ENCODE data around the gene DDX46. TPM values are rescaled to one million over a fixed set of nuclear protein-coding genes. Genes with fewer than 3 reads are reported as not detected.
"Not testable (repeated sequence)": the region's sequence is repeated elsewhere in the genome, so short reads cannot be mapped to it uniquely, and the experiment has no call there.

The DDX46 gene
- total and polyA plus RNA-seq, 4 experiments from 2014 or later, result 19.6 to 66.8 (median 42.5) TPM

GRCh38 chr5:134758176-134758503, 439 bp upstream of the DDX46 start:
- Histone ChIP-seq H3K9me3 (ENCODE audit: control insufficient read depth in 1 of 2, low read length in 2 of 2) (no peaks in the 10 kb centered on the region), H3K27ac (ENCODE audit: low read depth, low read length) (peak overlapping the region; percentile 83), H3K36me3 (ENCODE audit: insufficient read depth, low read length) (peaks cover 5% of the 10 kb centered on the region), H3K27me3 (ENCODE audit: insufficient read depth, low read length) (no peaks in the 10 kb centered on the region), H3K4me3 (ENCODE audit: low read length in 2 of 2) (peak overlapping the region; percentile 47 to 84), H3K4me1 (ENCODE audit: insufficient read depth, low read length) (peaks cover 25% of the 10 kb centered on the region)
- Mint-ChIP-seq H3K27me3 (no peaks in the 10 kb centered on the region), H3K36me3 (peaks cover 0 to 7% of the 10 kb centered on the region in 2 donors), H3K27ac (peak overlapping the region; percentile 86 to 99 (median 98)), H3K4me3 (peak overlapping the region; percentile 99 to 100 (median 100)), H3K9me3 (no peaks in the 10 kb centered on the region), H3K4me1 (peaks cover 28 to 41% (median 35%) of the 10 kb centered on the region in 4 donors)
- intact Hi-C loops (cut with micrococcal nuclease), result loop anchor here (1.0 to 5.0 kb wide), 5 partner anchors 20 to 147 kb away; partner anchors contain the start of genes C5orf24, CAMLG, PCBD2 and SAR1B
- ChIA-PET POLR2A (ENCODE audit: partially characterized antibody) (interaction anchor here (0.9 to 4.3 kb wide), 11 partner anchors 14 to 1795 kb away, joined by 3 to 82 read pairs (median 4); partner anchors contain the start of genes AFF4, C5orf24, CAMLG and PCBD2), CTCF (ENCODE audit: partially characterized antibody) (interaction anchor here (0.6 to 6.3 kb wide), 10 partner anchors 8 to 604 kb away, joined by 3 to 76 read pairs (median 5); partner anchors contain the start of genes C5orf24 and CAMLG)
- no peak for DNase-seq

DNA sequence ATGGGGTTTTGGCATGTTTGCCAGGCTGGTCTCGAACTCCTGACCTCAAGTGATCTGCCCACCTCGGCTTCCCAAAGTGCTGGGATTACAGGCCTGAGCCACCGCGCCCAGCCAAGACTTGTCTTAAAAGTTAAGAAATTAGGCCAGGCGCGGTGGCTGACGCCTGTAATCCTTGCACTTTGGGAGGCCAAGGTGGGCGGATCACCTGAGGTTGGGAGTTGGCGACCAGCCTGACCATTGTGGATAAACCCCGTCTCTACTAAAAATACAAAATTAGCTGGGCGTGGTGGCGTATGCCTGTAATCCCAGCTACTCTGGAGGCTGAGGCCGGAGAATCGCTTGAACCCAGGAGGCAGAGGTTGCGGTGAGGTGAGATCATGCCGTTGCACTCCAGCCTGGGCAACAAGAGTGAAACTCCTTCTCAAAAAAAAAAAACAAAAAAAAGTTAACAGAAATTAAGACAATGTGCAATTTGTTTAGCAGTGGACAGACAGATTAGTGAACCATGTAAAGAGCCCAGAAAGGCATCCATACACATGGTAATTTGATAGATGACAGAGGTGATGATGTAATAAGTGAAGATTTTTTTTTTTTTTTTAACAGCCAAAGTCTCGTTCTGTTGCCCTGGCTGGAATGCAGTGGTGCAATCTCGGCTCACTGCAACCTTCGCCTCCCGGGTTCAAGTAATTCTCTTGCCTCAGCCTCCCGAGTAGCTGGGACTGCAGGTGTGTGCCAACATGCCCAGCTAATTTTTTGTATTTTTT, 9.1 kb downstream of the DDX46 start:
- H3K4me1 Mint-ChIP-seq; H3K4me3 Mint-ChIP-seq; H3K4me1 ChIP-seq (ENCODE audit: insufficient read depth, low read length); DNase-seq; H3K9me3 Mint-ChIP-seq; intact Hi-C loops (cut with micrococcal nuclease); H3K9me3 ChIP-seq (ENCODE audit: control insufficient read depth in 1 of 2, low read length in 2 of 2); H3K27me3 ChIP-seq (ENCODE audit: insufficient read depth, low read length); H3K27me3 Mint-ChIP-seq; H3K27ac ChIP-seq (ENCODE audit: low read depth, low read length); H3K4me3 ChIP-seq (ENCODE audit: low read length in 2 of 2): not testable (repeated sequence)
- Mint-ChIP-seq H3K36me3 (peaks cover 22 to 45% of the 10 kb centered on the region in 2 donors), H3K27ac (peak overlapping the region in 1 of 7 donors; percentile 48)
- CTCF ChIA-PET (ENCODE audit: partially characterized antibody), result interaction anchor here (1.4 kb wide), 1 partner anchor 9 kb away, joined by 7 read pairs; the partner anchor contains the start of gene DDX46
- POLR2A ChIA-PET (ENCODE audit: partially characterized antibody), result interaction anchor here (0.7 kb wide), 1 partner anchor 11 kb away, joined by 3 read pairs; no protein-coding TSS in a partner anchor
- peaks cover 56% of the 10 kb centered on the region for H3K36me3 ChIP-seq (ENCODE audit: insufficient read depth, low read length)

DNA sequence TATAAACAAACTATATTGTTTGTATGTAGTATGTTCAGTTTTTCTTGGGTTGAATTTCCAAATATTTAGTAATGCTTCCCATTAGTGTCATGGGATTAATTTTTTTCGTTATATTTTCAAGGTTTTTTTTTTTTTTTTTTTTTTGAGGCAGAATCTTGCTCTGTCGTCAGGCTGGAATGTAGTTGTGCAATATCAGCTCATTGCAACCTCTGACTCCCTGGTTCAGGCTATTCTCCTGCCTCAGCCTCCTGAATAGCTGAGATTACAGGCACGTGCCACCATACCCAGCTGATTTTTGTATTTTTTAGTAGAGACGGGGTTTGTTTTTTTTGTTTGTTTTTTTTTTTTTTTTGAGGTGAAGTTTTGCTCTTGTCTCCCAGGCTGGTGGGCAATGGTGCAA, 10.6 kb downstream of the DDX46 start:
- Histone ChIP-seq H3K4me3 (ENCODE audit: low read length in 2 of 2) (no peak overlapping the region), H3K27me3 (ENCODE audit: insufficient read depth, low read length) (no peaks in the 10 kb centered on the region), H3K9me3 (ENCODE audit: control insufficient read depth in 1 of 2, low read length in 2 of 2) (no peaks in the 10 kb centered on the region), H3K4me1 (ENCODE audit: insufficient read depth, low read length) (no peaks in the 10 kb centered on the region), H3K27ac (ENCODE audit: low read depth, low read length) (no peak overlapping the region), H3K36me3 (ENCODE audit: insufficient read depth, low read length) (peaks cover 64% of the 10 kb centered on the region)
- Mint-ChIP-seq H3K27ac (no peak overlapping the region), H3K27me3 (no peaks in the 10 kb centered on the region), H3K9me3 (no peaks in the 10 kb centered on the region), H3K4me1 (peaks cover 0 to 1% (median 0%) of the 10 kb centered on the region in 4 donors), H3K36me3 (peaks cover 28 to 52% of the 10 kb centered on the region in 2 donors), H3K4me3 (no peak overlapping the region)
- intact Hi-C loops (cut with micrococcal nuclease), result no loop called here
- ChIA-PET POLR2A (ENCODE audit: partially characterized antibody) (no interaction called here), CTCF (ENCODE audit: partially characterized antibody) (interaction anchor here (0.6 to 1.0 kb wide), 2 partner anchors 11 to 20 kb away, joined by 3 read pairs; partner anchors contain the start of gene DDX46)
- DNase-seq, result no peak

GRCh38 chr5:134772461-134773125, 14.0 kb downstream of the DDX46 start:
- no peak for DNase-seq
- intact Hi-C loops (cut with micrococcal nuclease), result no loop called here
- no peaks in the 10 kb centered on the region for H3K27me3 Mint-ChIP-seq
- CTCF ChIA-PET (ENCODE audit: partially characterized antibody), result interaction anchor here (1.2 kb wide), 1 partner anchor 11 kb away, joined by 4 read pairs; no protein-coding TSS in a partner anchor
- H3K4me3 ChIP-seq (ENCODE audit: low read length in 2 of 2), result no peak overlapping the region
- POLR2A ChIA-PET (ENCODE audit: partially characterized antibody), result no interaction called here
- no peaks in the 10 kb centered on the region for H3K9me3 ChIP-seq (ENCODE audit: control insufficient read depth in 1 of 2, low read length in 2 of 2)
- H3K36me3 ChIP-seq (ENCODE audit: insufficient read depth, low read length), result peaks cover 56% of the 10 kb centered on the region
- H3K4me1 ChIP-seq (ENCODE audit: insufficient read depth, low read length), result no peaks in the 10 kb centered on the region
- H3K36me3 Mint-ChIP-seq, result peaks cover 36 to 61% of the 10 kb centered on the region in 2 donors
- no peaks in the 10 kb centered on the region for H3K27me3 ChIP-seq (ENCODE audit: insufficient read depth, low read length)
- H3K4me3 Mint-ChIP-seq, result no peak overlapping the region
- H3K9me3 Mint-ChIP-seq, result no peaks in the 10 kb centered on the region
- H3K4me1 Mint-ChIP-seq, result peaks cover 0 to 2% (median 0%) of the 10 kb centered on the region in 4 donors
- H3K27ac Mint-ChIP-seq, result no peak overlapping the region
- no peak overlapping the region for H3K27ac ChIP-seq (ENCODE audit: low read depth, low read length)

DNA sequence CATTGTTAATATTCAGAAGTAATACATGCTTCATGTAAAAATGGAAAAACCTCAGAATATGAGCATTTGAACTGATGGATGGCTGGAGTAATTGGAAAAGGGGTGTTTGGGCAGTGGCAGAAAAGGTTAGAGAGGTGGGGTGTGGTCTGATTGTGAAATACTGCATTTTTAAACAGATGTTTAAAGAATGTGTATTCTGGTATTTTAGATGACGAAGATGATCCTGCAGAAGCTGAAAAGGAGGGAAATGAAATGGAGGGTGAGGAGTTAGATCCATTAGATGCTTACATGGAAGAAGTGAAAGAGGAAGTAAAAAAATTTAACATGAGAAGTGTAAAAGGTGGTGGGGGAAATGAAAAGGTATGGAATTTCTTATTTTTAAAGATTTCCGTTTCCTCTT, 18.8 kb downstream of the DDX46 start:
- Histone ChIP-seq H3K36me3 (ENCODE audit: insufficient read depth, low read length) (peaks cover 52% of the 10 kb centered on the region), H3K4me3 (ENCODE audit: low read length in 2 of 2) (no peak overlapping the region), H3K9me3 (ENCODE audit: control insufficient read depth in 1 of 2, low read length in 2 of 2) (no peaks in the 10 kb centered on the region), H3K27me3 (ENCODE audit: insufficient read depth, low read length) (no peaks in the 10 kb centered on the region), H3K27ac (ENCODE audit: low read depth, low read length) (no peak overlapping the region), H3K4me1 (ENCODE audit: insufficient read depth, low read length) (no peaks in the 10 kb centered on the region)
- H3K27ac Mint-ChIP-seq, result peak overlapping the region in 3 of 7 donors; percentile 2 to 67 (median 44)
- no peaks in the 10 kb centered on the region for H3K9me3 Mint-ChIP-seq
- CTCF ChIA-PET (ENCODE audit: partially characterized antibody), result interaction anchor here (0.7 kb wide), 1 partner anchor 69 kb away, joined by 3 read pairs; no protein-coding TSS in a partner anchor
- no peaks in the 10 kb centered on the region for H3K27me3 Mint-ChIP-seq
- H3K4me3 Mint-ChIP-seq, result no peak overlapping the region
- intact Hi-C loops (cut with micrococcal nuclease), result no loop called here
- DNase-seq, result no peak
- H3K4me1 Mint-ChIP-seq, result peaks cover 0 to 2% (median 0%) of the 10 kb centered on the region in 4 donors
- POLR2A ChIA-PET (ENCODE audit: partially characterized antibody), result no interaction called here
- H3K36me3 Mint-ChIP-seq, result peaks cover 37 to 61% of the 10 kb centered on the region in 2 donors

- no peaks in the 10 kb centered on the region for H3K4me1 Mint-ChIP-seq
- peaks cover 41 to 72% of the 10 kb centered on the region in 2 donors for H3K36me3 Mint-ChIP-seq
- intact Hi-C loops (cut with micrococcal nuclease), result loop anchor here (1.0 kb wide), 1 partner anchor 121 kb away; the partner anchor contains the start of gene PCBD2
- DNase-seq, result peak in 4 of 5 donors; percentile 4 to 22 (median 14)
- no peaks in the 10 kb centered on the region for H3K9me3 Mint-ChIP-seq
- H3K36me3 ChIP-seq (ENCODE audit: insufficient read depth, low read length), result peaks cover 63% of the 10 kb centered on the region
- H3K27ac ChIP-seq (ENCODE audit: low read depth, low read length), result no peak overlapping the region
- no peak overlapping the region for H3K4me3 Mint-ChIP-seq
- no peaks in the 10 kb centered on the region for H3K27me3 ChIP-seq (ENCODE audit: insufficient read depth, low read length)
- no peak overlapping the region for H3K4me3 ChIP-seq (ENCODE audit: low read length in 2 of 2)
- ChIA-PET POLR2A (ENCODE audit: partially characterized antibody) (interaction anchor here (1.0 kb wide), 1 partner anchor 120 kb away, joined by 5 read pairs; the partner anchor contains the start of gene PCBD2), CTCF (ENCODE audit: partially characterized antibody) (interaction anchor here (0.8 to 1.2 kb wide), 2 partner anchors 119 to 121 kb away, joined by 5 read pairs; partner anchors contain the start of gene PCBD2)
- no peaks in the 10 kb centered on the region for H3K27me3 Mint-ChIP-seq
- peak overlapping the region in 3 of 7 donors; percentile 24 to 64 (median 59) for H3K27ac Mint-ChIP-seq
- H3K9me3 ChIP-seq (ENCODE audit: control insufficient read depth in 1 of 2, low read length in 2 of 2), result no peaks in the 10 kb centered on the region
- H3K4me1 ChIP-seq (ENCODE audit: insufficient read depth, low read length), result no peaks in the 10 kb centered on the region
These were observed 25.8 kb downstream of the DDX46 start for GRCh38 chr5:134784241-134784920.
